T-helper 1 cell treated with Interleukin-12 subunit alpha and Interleukin-12 subunit beta and Interleukin-4 antibody, amounts not matched to agents 30 μg/mL and 1 μg/mL, for 36 hours (primary cell): ENCODE measurements around the gene MAST4.

ENCODE experiments used
- H3K27ac Mint-ChIP-seq: one replicate; pipeline ENCODE4 v1.8.0; 2021; ENCODE audit warnings: mild to moderate bottlenecking, mixed read lengths
- H3K27me3 Mint-ChIP-seq: one replicate; pipeline ENCODE4 v1.8.0; 2021; ENCODE audit warnings: low read depth, mixed read lengths
- H3K36me3 Mint-ChIP-seq: one replicate; pipeline ENCODE4 v1.8.0; 2021; ENCODE audit warnings: low read depth, mixed read lengths
- H3K4me1 Mint-ChIP-seq: one replicate; pipeline ENCODE4 v1.8.0; 2021; ENCODE audit warnings: low read depth, mixed read lengths
- H3K4me3 Mint-ChIP-seq: one replicate; pipeline ENCODE4 v1.8.0; 2021; ENCODE audit warnings: mild to moderate bottlenecking, moderate library complexity, mixed read lengths
- H3K9me3 Mint-ChIP-seq: one replicate; pipeline ENCODE4 v1.8.0; 2021; ENCODE audit warnings: mixed read lengths

The MAST4 gene

DNA sequence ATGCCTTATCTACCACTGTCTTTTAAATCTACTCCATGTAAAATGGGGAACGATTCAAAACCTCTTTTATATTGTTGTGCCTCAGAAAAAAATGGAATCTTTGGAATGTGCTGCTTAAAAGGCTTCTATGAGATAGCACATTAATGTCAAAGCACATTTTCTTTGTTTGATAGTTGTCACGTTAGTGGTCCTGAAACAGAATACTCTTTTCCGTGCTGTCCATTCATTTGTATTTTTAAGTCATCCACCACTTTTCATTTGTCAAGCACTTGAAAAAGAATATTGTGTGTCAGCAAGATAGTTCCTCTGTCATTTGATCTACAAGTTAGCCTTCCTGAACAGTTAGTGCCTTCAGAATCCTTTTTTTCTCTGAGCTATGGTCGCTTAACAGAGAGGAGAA, 246.9 kb downstream of the MAST4 start:
- H3K4me3 Mint-ChIP-seq: peak overlapping the region; percentile 26
- H3K36me3 Mint-ChIP-seq: peaks cover 44% of the 10 kb centered on the region
- peaks cover 64% of the 10 kb centered on the region for H3K4me1 Mint-ChIP-seq
- H3K27me3 Mint-ChIP-seq: no peaks in the 10 kb centered on the region
- peaks cover 4% of the 10 kb centered on the region for H3K9me3 Mint-ChIP-seq
- peak overlapping the region; percentile 81 for H3K27ac Mint-ChIP-seq

DNA sequence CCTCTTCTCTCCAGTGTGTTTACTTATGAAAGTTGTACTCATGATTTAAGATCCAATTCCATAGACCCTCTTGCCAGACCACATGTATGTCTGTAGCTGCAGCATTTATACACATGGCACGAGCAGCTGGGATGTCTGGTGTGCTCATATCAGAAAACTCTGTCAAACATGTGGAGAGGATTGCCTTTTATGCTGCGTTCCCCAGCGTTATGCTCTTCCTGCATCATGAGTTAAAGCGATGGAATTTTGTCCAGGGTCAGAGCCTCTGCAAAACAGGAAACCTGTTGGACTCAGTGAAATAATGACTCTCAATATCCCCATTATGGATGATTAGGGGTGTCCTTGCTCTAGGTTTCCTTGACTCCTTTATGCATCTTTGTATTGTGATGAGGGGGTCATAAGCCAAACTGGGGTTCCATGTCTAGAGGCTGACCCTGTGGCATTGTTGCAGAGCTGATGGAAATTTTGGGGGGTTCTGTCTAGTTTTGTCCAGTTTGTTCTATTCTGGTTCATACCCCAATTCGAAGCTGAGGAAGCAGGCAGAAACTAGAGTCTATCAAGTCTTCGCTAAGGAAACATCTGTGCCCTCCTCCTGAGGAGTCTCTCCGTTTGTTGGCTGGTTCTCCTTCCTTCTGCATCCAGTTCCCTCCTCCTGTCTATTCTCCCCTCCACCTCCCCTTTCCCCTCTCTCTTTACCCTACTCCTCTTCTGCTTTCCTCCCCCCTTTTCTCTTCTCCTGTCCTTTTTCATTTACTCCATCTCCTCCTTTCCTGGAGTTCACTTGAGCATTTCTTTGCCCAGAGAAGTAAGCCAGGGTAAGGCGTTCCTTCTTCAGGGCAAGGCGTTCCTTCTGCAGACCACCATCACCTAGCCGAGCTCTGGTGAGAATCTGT, 252.8 kb downstream of the MAST4 start:
- Mint-ChIP-seq H3K36me3 (peaks cover 27% of the 10 kb centered on the region), H3K9me3 (peaks cover 4% of the 10 kb centered on the region), H3K4me1 (peaks cover 32% of the 10 kb centered on the region), H3K27ac (no peak overlapping the region), H3K4me3 (no peak overlapping the region), H3K27me3 (no peaks in the 10 kb centered on the region)

- no peak overlapping the region for H3K4me3 Mint-ChIP-seq
- peaks cover under 1% of the 10 kb centered on the region for H3K9me3 Mint-ChIP-seq
- H3K4me1 Mint-ChIP-seq: peaks cover 32% of the 10 kb centered on the region
- no peaks in the 10 kb centered on the region for H3K27me3 Mint-ChIP-seq
- peaks cover 26% of the 10 kb centered on the region for H3K36me3 Mint-ChIP-seq
- no peak overlapping the region for H3K27ac Mint-ChIP-seq
Observed at GRCh38 chr5:66849803-66850202, 253.6 kb downstream of the MAST4 start.

DNA sequence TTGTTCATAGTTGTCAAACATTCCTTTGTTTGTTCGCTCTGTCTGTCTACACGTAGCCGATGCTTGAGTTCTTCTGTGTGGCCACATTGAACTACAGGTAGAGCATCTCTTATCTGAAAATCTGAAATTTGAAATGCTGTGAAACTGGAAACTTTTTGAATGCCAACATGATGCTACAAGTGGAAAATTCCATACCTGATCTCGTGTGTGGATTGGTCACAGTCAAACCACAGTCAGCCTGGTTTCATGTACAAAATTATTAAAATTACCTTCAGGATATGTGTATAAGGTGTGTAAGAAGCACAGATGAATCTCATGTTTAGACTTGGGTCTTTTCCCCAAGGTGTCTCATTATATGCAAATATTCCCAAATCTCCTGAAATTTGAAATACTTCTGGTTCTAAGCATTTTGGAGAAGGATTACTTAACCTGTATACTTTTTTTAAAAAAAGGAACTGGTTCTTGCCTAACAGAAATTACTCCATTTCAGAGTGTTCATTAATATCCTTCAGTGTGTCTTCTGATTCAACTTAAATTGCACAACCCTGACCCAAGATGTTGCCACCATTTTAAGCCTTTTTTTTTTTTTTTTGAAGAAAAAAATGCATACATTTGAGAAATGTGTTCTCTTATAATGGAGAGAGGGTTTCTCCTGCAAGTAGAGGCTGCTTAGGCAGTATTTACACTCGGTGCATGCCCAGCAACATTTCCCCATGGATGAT, 254.3 kb downstream of the MAST4 start:
- Mint-ChIP-seq H3K4me1 (peaks cover 36% of the 10 kb centered on the region), H3K27me3 (no peaks in the 10 kb centered on the region), H3K4me3 (no peak overlapping the region), H3K36me3 (peaks cover 28% of the 10 kb centered on the region), H3K27ac (peak overlapping the region; percentile 39), H3K9me3 (no peaks in the 10 kb centered on the region)

- peaks cover 41% of the 10 kb centered on the region for H3K4me1 Mint-ChIP-seq
- H3K4me3 Mint-ChIP-seq: no peak overlapping the region
- H3K27me3 Mint-ChIP-seq: no peaks in the 10 kb centered on the region
- H3K36me3 Mint-ChIP-seq: peaks cover 26% of the 10 kb centered on the region
- no peaks in the 10 kb centered on the region for H3K9me3 Mint-ChIP-seq
- no peak overlapping the region for H3K27ac Mint-ChIP-seq
Observed at GRCh38 chr5:66851306-66851705, 255.1 kb downstream of the MAST4 start.

DNA sequence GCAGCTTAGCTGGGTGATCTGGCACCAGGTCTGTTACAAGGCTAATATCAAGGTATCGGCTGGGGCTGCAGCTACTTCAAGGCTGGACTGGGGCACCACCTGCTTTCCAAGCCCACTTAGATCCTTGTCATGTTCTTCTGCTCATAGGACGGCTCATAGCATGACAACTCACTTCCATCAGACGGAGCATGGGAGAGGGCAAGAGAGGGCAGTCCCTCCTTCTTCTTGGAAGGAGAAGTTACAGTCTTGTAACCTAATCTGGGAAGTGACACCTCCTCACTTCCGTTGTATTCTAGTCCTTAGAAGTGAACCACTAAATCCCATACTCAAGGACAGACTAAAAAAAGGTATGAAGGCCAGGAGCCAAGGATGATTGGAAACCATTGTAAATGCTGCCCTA, 258.2 kb downstream of the MAST4 start:
- Mint-ChIP-seq H3K4me3 (no peak overlapping the region), H3K36me3 (peaks cover 20% of the 10 kb centered on the region), H3K27ac (no peak overlapping the region), H3K9me3 (no peaks in the 10 kb centered on the region), H3K4me1 (peaks cover 41% of the 10 kb centered on the region), H3K27me3 (peaks cover 4% of the 10 kb centered on the region)

DNA sequence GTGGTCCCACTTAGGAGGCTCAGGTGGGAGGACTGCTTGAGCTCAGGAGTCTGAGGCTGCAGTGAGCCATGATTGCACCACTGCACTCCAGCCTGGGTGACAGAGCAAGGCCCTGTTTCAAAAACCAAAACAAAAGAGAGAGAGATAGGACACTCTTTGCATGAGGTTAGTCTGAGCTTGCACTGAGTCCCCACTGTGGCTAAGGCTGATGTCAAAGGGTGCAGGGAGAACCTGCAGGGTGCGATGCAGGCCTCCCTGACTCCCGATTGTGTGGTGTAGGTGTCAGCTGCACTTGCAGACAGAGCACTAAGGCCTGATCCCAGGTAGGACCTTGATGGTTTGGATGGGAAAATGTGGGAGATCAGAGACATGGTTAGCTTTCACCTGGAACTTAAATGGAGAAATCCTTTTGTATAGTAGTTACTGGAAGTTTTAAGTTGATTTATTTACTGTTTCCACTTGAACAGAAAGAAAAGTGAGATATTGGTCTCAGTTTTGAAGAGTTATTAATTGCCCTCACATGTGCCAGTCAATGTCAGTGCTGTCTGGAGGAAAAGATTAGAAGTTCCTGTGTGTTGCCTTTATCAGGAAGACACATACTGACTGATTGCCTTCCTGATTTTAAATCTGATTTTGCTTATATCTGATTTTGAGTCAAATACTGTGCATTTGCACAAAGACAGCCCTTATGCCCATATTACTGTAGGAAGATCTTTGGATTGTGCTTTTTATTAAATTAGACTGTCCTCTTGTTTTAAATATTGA, 260.0 kb downstream of the MAST4 start:
- Mint-ChIP-seq H3K27me3 (peaks cover 6% of the 10 kb centered on the region), H3K4me3 (no peak overlapping the region), H3K36me3 (peaks cover 18% of the 10 kb centered on the region), H3K9me3 (no peaks in the 10 kb centered on the region), H3K4me1 (peaks cover 44% of the 10 kb centered on the region), H3K27ac (peak overlapping the region; percentile 49)

DNA sequence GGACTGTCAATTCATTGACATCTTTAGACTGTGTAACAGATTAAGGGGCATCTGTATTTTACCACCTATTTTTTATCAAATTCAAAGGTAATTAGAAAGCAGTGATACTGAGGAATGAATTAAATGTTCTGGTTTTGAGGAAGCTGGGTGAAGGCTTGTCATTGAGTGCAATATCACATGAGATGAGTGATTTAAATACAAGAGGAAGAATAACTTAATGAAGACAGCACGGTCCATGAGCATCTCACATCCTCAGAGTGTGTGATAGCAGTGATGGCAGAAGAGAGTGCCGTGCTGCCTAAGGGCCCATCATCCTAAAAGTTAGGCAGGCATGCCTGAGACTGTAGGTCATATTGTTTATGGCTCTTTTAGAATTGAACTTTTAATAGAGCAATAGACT, 263.3 kb downstream of the MAST4 start:
- peak overlapping the region; percentile 6 for H3K27ac Mint-ChIP-seq

GRCh38 chr5:66860199-66860975, 264.2 kb downstream of the MAST4 start:
- Mint-ChIP-seq H3K27ac (no peak overlapping the region), H3K4me3 (no peak overlapping the region), H3K4me1 (peaks cover 57% of the 10 kb centered on the region), H3K36me3 (peaks cover 8% of the 10 kb centered on the region), H3K9me3 (no peaks in the 10 kb centered on the region), H3K27me3 (peaks cover 6% of the 10 kb centered on the region)

More for the DNA sequence above, 263.3 kb downstream of the MAST4 start:
- peaks cover 58% of the 10 kb centered on the region for H3K4me1 Mint-ChIP-seq
- no peak overlapping the region for H3K4me3 Mint-ChIP-seq
- H3K9me3 Mint-ChIP-seq: no peaks in the 10 kb centered on the region
- H3K27me3 Mint-ChIP-seq: peaks cover 6% of the 10 kb centered on the region
- peaks cover 12% of the 10 kb centered on the region for H3K36me3 Mint-ChIP-seq

GRCh38 chr5:66861402-66861801, 265.2 kb downstream of the MAST4 start:
- Mint-ChIP-seq H3K4me1 (peaks cover 52% of the 10 kb centered on the region), H3K36me3 (peaks cover 10% of the 10 kb centered on the region)

GRCh38 chr5:66862020-66862419, 265.8 kb downstream of the MAST4 start:
- no peak overlapping the region for H3K4me3 Mint-ChIP-seq
- H3K27ac Mint-ChIP-seq: no peak overlapping the region
- no peaks in the 10 kb centered on the region for H3K9me3 Mint-ChIP-seq
- H3K27me3 Mint-ChIP-seq: peaks cover 6% of the 10 kb centered on the region
- H3K4me1 Mint-ChIP-seq: peaks cover 48% of the 10 kb centered on the region
- H3K36me3 Mint-ChIP-seq: peaks cover 10% of the 10 kb centered on the region

More at GRCh38 chr5:66861402-66861801, 265.2 kb downstream of the MAST4 start:
- H3K27me3 Mint-ChIP-seq: peaks cover 6% of the 10 kb centered on the region
- H3K4me3 Mint-ChIP-seq: no peak overlapping the region
- H3K27ac Mint-ChIP-seq: no peak overlapping the region
- no peaks in the 10 kb centered on the region for H3K9me3 Mint-ChIP-seq

DNA sequence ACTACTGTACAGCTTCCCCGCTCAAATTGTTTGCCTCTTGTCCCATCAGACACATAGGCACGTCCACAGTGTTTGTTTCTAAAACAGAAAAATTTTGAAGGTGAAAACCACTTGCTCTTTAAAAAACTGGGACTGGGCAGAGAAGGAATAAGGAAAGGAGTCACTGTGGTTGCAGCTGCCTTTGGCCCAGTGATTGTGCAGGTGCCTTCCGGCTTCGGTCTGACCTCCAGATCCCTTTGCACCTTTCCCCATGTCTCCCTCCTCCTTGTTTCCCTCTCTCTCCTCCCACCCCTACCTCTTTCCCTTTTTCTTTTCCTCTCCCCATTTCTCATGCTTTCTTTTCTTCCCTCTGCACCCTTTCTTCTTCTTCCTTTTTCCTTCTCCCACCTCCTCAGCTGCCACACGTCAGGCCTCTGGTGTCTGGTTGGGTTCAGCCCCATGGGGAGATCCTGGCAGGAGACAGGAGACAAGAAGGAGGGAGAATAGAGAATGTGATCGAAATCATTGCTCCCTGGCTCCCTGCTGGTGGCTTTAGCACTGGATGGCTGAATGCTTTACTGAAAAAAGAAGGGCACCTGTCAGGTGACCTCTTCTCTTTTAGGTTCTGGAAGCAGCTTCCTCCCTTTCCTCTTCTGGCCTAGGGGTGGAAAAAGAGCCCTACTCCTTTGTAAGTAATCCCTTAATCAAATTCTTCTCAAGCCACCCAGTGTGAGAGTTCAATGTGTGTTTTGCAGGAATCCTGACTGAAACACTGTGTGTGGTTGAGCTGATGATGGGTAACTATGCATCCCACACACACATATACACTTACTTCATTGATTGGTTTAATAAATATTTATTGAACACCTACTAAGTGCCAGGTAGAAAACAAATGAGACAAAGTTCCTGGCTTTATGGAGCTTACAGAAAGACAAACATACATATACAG, 267.3 kb downstream of the MAST4 start:
- Mint-ChIP-seq H3K4me3 (no peak overlapping the region), H3K4me1 (peaks cover 47% of the 10 kb centered on the region), H3K36me3 (peaks cover 10% of the 10 kb centered on the region)

DNA sequence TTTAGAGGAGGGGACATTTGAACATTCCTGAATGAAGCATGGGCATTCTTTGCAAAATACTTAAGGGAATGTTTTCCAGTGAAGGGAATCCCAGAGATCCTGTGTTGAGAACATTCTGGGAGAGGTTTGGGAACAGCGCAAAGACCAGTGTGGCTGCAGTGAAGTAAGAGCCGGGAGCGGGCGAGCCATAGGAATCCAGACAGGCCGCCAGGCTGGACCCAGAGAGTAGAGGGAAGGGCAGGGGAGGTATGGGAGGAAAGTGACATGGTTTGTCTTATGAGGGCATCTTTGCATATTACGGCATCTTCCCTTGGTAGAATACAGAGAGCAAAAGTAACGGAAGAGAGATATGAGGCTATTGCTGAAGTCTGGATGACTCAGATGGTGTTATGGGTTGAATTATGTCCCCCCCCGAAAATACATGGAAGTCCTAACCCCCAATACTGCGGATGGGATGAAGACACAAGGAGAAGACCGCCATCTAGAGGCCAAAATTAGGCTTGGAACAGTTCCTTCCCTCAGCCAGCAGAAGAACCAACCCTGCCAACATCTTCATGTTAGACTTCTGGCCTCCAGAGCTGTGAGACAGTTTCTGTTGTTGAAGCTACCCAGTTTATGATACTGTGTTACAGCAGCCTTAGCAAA, 268.2 kb downstream of the MAST4 start:
- Mint-ChIP-seq H3K27me3 (peaks cover 2% of the 10 kb centered on the region), H3K36me3 (peaks cover 12% of the 10 kb centered on the region), H3K4me1 (peaks cover 46% of the 10 kb centered on the region), H3K27ac (peak overlapping the region; percentile 56), H3K9me3 (no peaks in the 10 kb centered on the region), H3K4me3 (no peak overlapping the region)

More for the DNA sequence above, 267.3 kb downstream of the MAST4 start:
- no peaks in the 10 kb centered on the region for H3K9me3 Mint-ChIP-seq
- peaks cover 6% of the 10 kb centered on the region for H3K27me3 Mint-ChIP-seq
- peak overlapping the region; percentile 8 for H3K27ac Mint-ChIP-seq
